Activated CD8-positive, alpha-beta memory T cell treated with anti-CD3 and anti-CD28 coated beads for 1 hour (primary cell): ENCODE data around the gene RAB10.

ENCODE experiments used
- DNase-seq, 2 donors: peaks; one replicate each; pipeline ENCODE4 v3.0.0-alpha.2; 2020; ENCODE audit warnings: low read depth in 1 of 2; ENCODE audit errors: extremely low read depth in 1 of 2

The RAB10 gene

DNA sequence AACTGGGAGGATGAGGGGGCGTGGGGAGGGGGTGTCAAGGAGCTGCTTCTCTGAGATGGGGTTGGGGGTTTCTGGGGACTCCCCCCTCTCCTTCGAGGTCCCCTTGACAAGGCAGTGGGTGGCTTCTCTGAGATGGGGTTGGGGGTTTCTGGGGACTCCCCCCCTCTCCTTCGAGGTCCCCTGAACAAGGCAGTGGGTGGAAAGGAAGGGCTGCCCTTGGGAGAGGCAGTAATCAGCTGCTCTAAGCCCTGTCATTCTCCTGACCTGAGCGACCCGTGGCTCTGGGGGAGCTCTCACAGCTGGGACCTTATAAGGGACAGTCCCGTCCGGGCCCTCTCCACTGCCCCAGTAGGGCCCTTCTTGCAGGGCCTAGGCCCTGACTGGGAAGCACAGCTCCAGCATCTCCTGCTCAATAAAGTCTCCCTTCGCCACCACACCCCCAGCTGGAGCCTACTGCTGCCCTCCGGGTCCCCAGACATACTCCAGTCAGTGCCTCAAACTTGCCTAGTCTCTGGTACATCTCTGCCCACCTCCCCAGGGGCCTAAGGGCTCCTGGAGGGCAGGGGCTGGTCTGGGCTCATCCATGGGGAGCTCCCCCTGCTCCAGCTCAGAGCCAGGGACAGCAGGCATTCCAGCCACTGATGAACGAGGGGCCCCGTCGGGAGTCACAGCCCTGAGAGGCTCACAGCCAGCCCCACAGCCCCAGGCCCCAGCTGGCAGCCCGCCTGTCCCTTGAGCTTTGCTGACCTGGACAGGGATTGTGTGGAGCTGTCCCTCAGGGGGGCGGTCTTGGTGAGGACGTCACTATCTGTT is 141.8 kb downstream of the RAB10 start:
- DNase-seq, result no peak

DNA sequence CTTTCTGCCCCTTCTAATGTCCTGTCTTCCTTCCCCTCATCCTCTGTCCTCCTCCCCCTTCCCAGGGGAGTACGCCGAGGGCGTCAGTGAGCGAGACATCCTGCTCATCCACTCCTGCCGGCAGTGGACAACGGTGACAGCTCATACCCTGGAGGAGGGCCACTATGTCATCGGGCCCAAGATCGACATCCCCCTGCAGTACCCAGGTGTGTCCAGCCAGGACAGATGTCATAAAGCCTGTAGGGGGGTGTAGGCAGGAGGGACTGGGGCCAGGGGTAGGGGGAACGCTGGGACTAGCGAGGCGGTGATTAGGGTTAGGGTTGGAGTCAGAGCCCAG is 142.4 kb downstream of the RAB10 start:
- DNase-seq, result no peak

DNA sequence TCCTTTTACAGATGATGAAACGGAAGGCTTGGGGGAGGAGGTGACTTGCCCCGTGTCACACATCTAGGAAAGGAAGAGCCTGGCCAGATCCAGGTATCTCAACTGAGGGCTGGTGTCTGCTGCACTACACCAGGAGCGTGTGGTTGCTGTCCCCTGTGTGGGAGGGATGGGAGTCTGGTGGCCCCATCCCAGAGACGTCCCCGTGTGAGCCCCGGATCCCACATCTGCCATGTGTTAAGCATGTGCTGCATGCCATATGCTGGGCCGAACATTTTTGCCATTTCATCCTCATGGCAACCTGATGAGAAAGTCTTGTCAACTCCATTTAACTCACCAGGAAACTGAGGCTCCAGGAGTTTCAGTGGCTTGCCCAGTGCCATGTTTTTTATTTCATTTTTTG is 143.2 kb downstream of the RAB10 start:
- DNase-seq, result no peak

DNA sequence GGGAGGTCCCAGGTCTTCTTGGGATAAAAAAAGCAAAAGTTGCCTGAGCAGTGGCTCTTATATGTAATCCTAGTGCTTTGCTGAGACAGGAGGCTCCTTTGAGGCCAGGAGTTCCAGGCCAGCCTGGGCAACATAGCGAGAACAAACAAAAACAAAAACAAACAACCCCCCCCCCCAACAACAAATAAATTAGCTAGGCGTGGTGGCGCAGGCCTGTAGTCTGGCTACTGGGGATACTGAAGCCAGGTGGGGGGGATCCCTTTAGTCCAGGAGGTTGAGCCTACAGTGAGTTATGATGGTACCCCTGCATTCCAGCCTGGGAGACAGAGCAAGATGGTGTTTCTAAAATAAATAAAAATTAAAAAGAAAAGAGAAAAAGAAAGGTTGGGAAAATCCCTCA is 144.4 kb downstream of the RAB10 start:
- no peak for DNase-seq

DNA sequence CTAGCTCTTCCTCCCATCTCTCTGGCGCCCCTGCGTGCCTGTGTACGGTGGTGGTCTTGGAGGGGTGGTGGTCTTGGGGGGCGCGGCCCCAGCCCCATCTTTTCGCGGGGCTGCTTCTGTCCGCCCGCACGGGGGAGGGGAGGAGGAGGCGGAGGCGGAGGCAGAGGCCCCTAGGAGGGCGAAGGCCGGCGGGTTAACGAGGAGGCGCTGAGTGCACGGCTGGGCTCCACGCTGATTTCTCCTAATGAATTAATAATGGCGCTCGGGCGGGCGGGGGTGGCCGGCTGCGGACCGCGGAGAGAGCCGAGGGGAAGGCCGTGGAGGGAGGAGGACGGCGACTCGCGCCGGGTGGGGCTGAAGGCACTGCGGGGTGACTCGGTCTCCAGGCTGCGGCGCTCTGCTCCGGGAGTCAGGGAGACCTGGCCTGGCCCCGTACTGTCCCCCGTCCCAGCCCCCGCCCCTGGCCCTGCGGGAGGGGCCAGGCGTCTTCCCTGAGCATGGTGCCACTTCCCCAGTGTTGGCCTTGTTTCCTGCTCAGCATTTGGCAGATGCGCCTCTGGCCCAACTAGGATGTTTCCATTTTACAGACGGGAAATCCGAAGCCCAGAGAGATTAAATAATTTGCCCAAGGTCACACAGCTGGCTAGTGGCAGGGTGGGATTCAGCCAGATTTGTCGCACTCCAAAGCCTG is 145.0 kb downstream of the RAB10 start:
- DNase-seq, result no peak

DNA sequence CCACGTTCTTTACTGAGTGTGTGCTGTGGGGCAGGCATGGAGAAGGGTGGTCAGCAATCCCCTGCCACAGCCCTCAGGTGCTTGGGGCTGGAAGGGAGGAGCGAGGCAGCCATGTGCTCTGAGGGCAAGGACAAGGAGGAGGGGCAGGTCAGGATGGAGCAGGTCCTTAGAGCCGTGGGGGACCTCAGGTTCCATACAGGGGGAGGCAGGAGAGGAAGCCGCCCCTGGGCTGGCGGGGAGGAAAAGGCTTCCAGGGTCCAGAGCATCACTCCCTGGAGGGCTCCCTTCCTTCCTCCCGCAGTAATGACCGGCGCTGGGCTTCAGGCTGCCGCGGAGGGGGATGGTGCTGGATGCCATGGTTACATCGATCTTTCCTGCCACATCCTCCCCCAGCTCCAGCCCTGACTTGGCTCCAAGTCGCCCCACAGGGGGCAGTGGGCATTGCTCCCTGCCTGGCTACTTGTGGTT is 145.6 kb downstream of the RAB10 start:
- no peak for DNase-seq

GRCh38 chr2:26182441-26182840 is 148.6 kb downstream of the RAB10 start:
- DNase-seq, result no peak

GRCh38 chr2:26182887-26183630 is 149.2 kb downstream of the RAB10 start:
- no peak for DNase-seq

DNA sequence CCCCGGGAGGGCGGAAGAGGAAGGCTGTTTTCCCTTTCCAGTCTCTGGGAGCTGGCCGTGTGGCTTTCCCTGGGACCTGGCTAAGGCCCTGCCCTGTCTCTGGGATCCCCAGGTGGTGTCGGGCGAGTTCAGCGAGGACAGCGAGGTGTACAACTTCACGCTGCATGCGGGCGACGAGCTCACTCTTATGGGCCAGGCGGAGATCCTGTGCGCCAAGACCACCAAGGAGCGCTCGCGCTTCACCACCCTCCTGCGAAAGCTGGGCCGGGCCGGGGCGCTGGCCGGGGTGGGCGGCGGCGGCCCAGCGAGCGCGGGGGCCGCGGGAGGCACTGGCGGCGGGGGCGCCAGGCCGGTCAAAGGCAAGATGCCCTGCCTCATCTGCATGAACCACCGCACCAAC is 150.2 kb downstream of the RAB10 start:
- DNase-seq, result no peak

- DNase-seq, result peak; percentile 70 to 76
Measured at GRCh38 chr2:26184555-26185303, 150.8 kb downstream of the RAB10 start.

GRCh38 chr2:26185304-26185928 is 151.5 kb downstream of the RAB10 start:
- DNase-seq, result no peak

DNA sequence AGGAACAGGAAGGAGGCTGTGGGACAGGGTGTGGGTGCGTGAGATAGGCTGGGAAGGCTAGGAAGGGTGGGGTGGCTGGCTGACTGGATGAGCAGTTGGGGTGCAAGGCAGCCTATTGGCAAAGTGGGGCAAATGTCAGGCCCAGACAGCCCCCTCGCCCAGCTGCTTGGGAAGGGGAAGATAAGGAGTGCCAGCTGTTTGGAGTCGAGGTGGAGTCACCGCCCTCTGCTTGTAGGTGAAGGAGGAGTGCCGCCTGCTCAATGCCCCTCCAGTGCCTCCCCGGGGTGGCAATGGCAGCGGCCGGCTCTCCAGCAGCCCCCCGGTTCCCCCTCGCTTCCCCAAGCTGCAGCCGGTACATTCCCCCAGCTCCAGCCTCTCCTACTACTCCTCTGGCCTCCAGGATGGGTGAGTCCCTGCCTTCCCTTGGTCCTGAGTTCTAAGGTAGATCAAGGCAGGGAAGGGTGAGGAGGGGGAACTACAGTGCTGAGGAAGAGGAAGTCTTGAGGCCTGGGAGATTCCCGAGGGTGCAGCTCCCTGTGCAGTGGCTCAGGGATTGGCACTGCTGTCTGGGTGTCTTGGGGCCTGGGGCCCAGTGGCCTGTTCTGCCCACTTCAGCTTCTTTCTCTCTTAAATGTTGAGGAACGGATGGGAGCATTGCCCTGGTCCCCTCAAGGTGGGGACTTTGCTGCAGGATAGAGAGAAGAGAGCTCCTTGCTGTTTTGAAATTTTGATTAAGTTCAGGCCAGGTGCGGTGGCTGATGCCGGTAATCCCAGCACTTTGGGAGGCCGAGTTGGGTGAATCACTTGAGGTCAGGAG is 152.3 kb downstream of the RAB10 start:
- DNase-seq, result no peak
